ENCODE measurements around the gene NOS1.

Gene NOS1

DNA sequence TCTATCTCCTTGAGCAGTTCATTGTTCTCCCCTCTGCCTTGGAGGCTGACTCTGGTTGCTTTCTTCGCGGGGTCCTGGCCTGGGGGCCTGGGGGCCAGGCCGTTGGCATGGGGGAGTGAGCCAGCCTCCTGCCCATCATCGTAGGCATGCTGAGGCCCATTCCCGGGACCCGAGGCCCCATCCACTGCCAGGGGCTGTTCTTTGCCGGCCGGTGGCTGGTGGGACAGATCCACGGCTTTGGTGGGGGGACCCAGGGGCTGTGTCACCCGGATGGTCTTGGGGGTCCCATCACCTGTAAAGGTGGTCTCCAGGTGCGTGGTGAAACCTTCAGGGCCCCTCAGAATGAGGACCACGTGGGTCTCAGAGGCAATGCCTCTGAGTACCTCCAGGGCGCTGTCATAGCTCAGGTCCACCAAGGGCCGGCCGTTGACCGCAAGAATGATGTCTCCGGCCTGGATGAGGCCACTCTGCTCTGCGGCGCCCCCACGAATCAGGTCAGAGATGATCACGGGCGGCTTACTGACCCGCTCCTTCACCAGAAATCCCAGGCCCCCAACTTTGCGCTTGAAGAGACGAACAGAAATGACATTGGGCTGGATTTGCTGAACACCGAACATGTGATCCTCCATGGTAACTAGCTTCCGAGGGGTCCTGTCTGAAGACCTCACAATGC lies 30.8 kb downstream of the NOS1 start:
- DNase-seq (ENCODE audit: low read depth in 2 of 2): no peak

DNA sequence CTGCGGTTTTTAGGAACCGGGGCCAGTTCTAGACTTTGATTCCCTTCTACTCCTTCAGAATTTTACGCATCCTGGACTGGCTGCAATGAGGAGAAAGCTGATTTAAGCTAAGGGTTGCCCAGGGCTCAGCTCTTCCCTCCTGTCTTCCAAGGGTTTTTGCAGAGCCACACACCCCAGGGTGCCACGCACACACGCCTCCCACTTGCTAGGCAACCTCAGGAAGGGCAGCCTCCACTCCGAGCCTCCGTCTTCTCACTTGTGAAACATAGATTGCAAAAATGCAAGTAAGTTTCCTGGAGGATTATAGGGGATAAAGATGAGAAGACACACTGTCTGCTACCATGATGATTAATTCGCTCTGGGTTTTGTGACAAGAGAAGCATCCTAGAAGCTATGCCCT lies 31.7 kb downstream of the NOS1 start:
- DNase-seq (ENCODE audit: low read depth in 2 of 2): no peak

DNA sequence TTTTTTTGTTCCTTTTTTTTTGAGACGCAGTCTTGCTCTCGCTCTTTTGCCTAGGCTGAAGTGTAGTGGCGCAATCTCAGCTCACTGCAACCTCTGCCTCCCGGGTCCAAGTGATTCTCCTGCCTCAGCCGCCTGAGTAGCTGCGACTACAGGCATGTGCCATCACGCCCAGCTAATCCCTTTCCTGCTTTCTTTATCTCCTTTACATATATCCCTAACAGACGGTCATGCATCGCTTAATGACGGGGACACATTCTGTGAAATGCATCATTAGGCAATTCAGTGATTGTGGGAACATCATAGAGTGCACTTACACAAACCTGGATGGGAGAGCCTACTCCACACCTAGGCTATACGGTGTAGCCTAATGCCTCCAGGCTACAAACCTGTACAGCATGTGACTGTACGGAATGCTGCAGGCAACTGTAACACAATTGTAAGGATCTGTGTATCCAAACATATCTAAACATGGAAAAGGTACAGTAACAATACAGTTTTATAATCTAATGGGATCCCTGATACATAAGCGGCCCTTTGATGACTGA lies 32.8 kb downstream of the NOS1 start:
- no peak for DNase-seq (ENCODE audit: low read depth in 2 of 2)

DNA sequence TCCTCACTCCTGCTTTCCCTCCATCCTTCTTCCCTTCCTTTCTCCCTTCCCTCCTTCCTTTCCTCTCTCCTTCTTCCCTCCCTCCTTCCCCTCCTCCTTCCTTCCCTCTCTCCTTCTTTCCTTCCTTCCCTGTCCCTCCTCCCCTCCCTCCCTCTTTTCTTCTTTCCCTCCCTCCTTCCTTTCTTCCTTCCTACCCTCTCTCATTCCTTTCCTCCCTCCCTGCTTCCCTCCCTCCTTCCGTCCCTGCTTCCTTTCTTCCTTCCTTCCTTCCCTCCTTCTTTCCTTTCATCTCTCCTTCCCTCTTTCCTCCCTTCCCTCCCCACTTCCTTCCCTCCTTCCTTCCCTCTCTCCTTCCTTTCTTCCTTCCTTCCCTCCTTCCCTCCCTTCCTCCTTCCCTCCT lies 39.0 kb downstream of the NOS1 start:
- no peak for DNase-seq (ENCODE audit: low read depth in 2 of 2)

DNA sequence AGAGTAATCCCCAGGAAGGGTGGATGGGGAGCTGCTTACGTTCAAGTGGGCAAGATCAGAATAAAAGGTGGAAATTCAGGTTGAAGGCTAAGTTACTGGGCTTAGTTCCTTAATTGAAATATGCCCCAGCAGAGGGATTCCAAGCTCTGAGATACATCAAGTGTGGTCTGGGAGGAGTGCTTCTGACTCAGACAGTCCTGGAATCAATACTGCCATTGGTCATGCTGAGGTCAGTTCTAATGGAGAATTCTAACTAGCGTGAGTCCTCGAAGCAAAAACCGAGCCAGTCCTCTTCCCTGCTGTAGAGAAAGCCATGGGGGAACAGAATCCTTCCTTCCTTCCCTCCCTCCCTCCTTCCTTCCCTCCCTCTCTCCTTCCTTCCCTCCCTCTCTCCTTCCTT lies 39.9 kb downstream of the NOS1 start:
- no peak for DNase-seq (ENCODE audit: low read depth in 2 of 2)

DNA sequence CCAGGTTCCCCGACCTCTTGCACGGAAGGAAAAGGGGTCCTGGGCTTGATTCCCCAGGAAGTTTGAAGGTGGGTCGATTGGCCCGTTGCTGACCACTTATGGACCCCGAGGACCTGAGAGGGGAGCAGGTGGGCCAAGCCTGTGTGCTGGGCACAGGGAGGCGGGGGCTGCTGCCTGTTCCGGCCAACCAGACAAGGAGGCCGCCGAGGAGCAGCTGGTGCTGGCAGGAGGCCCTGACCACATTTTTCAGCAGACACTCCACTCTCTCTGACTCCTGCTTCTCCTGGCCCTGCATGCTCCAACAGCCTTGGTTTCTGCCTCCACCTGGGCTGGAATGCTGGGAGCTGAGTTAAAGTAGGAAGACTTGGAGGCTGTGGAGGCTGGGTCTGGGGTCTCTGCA lies 42.8 kb downstream of the NOS1 start:
- DNase-seq (ENCODE audit: low read depth in 2 of 2): no peak

DNA sequence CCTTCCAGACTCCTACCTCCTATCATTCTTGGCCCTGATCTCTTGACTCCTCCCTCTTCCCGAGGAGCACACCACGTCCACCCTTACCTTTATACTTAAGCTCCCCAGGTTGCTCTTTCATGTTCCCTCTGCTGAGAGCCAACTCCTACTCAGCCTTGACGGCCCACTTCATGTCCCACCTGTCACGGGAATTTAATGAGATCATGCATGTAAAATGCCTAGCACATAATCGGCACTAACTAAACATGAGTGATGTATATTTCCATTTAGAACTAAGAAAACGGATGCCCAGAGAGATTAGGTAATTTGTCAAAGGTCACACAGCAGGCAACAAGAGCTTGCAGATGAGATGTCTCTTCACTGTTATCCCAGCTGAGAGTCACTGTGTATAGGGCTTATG lies 45.1 kb downstream of the NOS1 start:
- no peak for DNase-seq (ENCODE audit: low read depth in 2 of 2)

DNA sequence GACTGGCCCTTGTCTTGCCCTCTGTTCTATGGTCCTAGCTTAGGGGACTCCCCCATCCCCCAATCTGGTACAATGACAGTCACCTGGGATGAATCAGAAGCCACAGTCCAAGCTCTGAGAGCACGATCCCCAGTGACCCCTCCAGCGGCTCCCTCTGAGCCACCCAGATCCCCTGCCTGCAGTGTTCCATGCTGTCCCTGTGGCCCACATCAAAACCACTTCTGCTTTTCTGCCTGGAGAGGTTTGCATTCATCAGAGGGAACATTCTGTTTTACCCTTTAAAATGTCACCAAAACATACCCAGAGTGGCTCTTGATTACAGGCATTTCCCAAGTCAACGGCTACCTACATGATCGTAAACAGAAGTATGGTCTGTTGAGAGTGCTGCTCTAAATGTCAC lies 47.5 kb downstream of the NOS1 start:
- DNase-seq (ENCODE audit: low read depth in 2 of 2): no peak

DNA sequence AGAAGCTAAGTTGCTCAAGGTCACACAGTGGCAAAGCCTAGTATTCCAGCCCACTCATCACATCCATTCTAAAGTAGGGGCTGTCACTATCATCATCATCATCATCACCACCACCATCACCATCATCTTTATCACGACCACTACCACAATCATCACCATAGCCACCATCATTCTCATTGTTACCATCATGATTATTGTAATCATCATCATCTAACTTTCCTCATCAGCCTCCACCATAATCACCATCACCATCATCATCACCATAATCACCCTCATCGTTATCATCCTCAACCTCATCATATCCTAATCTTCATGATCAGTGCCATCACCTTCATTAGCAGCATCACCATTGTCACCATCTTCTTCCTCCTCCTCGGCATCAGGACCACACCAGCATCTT lies 48.7 kb downstream of the NOS1 start:
- no peak for DNase-seq (ENCODE audit: low read depth in 2 of 2)

DNA sequence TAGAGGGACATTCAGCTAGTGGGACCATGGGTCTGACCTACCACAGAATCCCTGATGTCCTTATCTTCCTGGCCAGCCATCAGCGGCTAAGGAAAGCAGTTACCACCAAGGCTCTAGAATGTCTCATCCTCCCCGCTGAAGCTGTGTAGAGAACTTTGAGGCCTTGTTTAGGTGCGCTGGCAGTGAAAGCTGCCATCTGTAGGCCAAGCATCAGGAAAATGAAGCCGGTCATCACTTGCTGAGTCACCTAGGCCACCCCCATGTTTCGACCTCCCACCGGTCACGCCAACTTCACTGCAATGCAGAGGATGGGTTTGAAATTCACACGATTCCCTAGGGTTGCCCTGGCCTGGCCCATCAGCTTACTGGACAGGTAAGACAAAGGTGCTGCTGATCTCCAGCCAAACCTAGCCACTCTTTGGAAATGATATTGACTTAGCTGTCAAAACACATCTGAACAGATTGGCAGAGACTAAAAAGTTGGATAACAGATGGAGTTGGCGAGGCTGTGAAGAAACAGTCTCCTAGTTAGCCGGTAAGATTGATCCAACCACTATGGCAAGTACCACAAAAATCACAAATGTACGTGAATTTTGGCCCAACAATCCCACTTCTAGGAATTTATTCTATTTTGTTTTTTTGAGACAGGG lies 52.0 kb downstream of the NOS1 start:
- DNase-seq (ENCODE audit: low read depth in 2 of 2): no peak

DNA sequence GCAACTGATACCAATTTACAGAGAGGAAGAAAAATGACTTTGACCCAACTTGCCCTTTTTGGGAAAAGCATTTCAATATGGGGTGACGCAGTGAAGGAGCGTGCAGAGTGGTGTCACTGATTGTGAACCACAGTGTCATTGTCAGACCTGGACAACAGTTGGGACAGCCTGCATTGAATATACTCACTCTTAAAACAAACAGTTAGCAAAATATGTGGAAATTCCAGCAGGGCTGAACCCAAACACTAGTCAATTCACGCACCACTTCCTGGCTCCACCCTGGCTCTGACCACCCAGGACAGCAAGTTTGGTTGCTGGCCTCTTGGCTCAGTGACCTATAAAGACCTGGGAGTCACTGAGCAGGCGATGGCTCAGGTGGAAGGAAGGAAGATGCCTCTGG lies 61.3 kb downstream of the NOS1 start:
- no peak for DNase-seq (ENCODE audit: low read depth in 2 of 2)

DNA sequence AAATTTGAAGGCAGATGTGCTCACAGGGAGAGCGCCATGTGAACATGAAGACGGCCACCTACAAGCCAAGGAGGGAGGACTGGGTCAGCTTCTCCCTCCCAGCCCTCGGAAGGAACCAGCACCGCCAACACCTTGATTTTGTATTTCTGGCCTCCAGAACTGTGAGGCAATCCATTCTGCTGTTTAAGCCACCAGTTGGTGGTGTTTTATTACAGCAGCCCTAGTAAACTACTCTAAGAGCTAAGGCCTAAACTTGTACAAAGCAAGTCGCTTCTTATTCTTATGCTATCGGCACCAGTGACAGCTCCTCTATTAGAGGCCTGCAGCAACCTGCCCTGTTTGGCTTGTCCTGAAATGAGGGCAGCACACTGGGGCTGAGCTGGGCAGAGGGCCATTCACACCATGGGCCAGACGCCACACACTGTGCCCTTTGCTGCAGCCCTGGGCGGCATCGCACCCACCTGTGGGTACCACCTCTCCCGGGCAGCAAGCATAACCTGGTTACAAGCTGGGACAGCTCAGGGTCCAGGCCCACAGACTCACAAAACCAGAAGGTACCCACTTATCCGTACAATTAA lies 62.7 kb downstream of the NOS1 start:
- no peak for DNase-seq (ENCODE audit: low read depth in 2 of 2)

DNA sequence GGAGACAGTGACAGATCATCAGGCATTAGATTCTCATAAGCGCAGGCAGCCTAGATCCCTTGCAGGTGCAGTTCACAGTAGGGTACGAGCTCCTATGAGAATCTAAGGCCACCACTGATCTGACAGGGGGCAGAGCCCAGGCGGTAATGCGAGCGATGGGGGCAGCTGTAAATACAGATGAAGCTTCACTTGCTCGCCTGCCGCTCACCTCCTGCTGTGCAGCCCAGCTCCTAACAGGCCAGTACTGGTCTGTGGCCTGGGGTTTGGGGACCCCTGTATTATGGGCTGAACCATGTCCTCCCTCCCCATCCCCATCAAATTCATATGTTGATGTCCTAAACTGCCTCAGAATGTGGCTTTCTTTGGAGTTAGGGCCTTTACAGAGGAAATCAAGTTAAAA lies 63.2 kb downstream of the NOS1 start:
- no peak for DNase-seq (ENCODE audit: low read depth in 2 of 2)

DNA sequence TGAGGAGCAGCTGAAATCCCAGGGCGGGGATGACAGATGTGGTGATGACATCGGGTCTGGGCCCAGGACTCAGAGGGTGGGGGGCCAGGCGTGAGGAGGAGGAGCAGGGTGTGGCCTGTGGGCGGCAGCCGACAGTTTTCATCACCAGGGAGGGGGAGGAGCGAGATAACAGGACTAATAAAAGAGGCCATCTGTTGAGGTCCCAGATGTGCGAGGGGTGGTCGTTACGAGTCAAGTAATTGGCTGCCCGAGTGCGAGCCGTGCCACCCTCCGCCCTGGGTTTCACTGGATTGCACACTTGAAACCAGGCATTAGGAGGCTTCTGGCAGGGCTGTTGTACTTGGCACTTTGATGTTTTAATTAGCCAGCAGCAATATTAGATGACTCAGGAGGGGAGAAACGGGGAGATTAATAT lies 67.2 kb downstream of the NOS1 start:
- no peak for DNase-seq (ENCODE audit: low read depth in 2 of 2)

DNA sequence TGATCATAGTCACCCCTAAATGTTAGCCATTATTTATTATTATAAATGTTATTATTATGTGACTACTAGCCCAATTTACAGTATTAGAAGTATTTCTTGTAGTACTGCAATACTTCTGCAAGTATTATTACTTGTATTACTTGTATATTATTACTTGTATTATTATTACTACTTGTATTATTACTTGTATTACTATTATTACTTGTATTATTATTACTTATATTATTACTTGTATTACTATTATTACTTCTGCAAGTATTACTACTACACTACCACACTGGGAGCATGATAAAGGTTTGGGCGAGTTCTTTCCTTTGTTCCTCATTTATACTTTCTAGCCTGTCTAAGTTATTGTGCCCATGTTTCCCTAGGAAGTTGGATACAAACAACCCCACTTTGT lies 67.9 kb downstream of the NOS1 start:
- no peak for DNase-seq (ENCODE audit: low read depth in 2 of 2)

DNA sequence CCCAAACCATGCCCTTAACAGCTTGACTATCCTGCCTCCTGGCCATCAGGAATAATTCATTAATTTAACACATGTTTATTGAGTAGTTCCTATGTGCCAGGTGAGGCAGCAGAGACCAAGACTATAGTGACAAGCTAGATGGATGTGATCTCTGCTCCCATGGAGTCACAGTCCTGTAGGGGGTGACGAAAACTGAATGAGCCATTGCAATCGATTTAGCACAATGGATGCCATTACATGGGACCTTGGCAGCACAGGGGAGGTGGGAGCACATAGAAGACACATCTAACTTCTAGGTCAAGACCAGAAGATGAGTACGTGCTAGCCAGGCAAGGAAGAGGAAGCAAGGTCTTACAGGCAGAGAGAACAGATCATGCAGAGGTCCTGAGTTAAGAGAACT lies 68.7 kb downstream of the NOS1 start:
- no peak for DNase-seq (ENCODE audit: low read depth in 2 of 2)

DNA sequence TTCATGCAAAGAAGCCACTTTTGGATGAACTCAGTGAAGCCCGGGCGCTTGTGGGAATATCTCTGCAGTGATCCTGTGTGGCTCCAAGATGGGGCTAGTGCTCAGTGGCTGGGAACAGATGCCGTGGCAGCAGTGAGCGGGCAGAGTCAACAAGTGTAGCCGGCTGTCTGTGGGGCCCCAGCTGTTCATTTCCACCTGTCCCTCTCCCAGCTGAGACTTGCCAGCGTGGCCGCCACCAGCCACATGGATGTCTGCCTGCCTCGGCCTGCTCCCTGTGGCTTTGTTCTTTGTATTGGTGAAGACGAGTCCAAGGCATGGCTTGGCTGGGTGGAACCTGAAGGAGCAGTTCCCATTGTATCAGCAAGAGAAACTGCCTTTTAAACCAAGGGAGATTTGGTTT lies 77.3 kb downstream of the NOS1 start:
- no peak for DNase-seq (ENCODE audit: low read depth in 2 of 2)

DNA sequence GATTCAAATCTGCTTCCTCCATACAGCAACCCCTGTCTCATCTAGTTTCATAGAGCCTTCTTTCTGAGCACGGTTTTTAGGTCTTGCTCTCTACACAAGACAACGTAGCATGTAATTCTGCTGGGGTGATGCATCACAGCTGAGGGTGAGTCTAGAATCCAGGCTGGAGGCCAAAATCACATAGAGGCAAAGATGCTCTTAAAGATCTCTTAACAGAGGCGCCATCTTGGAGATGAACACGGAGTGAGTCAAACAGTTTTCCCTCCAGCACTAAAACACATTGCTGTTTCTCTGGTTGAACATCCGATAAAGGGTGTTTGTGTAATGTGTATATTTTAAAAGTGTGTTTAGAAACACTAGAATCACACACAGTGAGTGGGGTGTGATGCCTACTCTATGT lies 78.9 kb downstream of the NOS1 start:
- no peak for DNase-seq (ENCODE audit: low read depth in 2 of 2)

DNA sequence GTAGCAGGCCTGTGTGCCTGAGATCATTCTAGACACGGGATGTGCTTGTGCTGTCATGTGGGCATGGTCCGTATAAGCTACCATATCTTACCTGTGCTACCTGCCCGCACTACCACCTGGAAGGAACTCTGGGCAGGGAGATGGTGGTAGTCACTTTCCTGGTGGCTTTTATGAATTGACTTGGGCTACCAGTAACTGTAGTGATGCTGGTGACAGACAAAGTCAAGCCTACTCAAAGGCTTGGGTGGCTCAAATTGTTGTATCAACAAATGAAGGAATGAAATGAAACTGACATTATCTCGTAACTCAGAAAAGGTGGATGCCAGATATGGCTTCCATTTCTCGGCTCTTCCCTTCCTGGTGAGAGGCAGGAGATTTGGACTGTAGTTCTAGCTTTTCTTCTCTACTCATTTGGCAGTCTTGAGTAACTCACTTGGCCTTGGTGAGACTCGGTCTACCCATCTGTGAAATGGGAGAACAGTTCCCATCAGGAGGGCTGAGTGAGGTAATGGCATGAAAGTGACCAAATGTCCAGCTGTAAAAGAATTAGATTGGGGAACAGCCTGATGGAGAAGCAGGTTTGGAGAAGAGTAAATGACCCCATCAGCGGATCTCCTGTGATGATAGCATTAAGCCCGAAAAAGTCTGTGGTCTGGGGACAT lies 81.3 kb downstream of the NOS1 start:
- no peak for DNase-seq (ENCODE audit: low read depth in 2 of 2)

DNA sequence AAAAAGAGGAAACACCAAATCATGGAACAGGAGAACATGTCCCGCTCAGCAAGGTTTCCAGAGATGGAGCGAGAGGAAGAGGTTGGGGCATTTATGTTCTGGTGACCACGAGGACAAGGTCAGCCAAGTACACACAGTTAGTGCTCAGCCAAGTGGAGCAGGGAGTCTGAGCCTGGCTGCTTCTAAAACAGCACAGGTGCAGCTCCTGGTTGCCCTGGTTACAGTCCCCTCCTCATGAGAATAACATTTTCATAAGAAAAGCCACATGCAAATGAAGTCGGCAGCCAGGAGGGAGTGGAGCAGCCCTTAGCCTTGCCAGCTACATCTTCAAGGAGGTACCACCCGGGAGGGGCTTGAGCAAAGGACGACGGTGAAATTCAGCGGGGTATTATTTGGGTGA lies 81.8 kb downstream of the NOS1 start:
- DNase-seq (ENCODE audit: low read depth in 2 of 2): no peak

DNA sequence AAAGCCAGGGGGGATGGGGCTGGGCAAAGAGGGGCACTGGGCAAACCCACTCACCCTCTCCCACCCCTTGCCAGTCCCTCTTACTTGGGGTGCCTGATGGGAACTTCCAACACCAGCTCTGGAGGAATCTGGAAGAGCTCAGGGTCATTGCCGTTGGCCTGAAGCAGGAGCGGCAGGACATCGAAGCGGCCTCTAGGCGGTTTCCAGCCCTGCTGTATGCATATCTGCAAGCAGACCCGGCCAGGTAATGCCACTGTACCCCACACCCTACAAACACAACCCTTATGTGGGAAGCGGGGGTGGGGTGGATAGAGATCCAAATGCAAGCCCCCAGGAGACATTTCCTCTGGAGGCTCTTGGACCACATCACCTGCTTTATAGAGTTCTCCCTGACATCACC lies 83.6 kb downstream of the NOS1 start:
- no peak for DNase-seq (ENCODE audit: low read depth in 2 of 2)

DNA sequence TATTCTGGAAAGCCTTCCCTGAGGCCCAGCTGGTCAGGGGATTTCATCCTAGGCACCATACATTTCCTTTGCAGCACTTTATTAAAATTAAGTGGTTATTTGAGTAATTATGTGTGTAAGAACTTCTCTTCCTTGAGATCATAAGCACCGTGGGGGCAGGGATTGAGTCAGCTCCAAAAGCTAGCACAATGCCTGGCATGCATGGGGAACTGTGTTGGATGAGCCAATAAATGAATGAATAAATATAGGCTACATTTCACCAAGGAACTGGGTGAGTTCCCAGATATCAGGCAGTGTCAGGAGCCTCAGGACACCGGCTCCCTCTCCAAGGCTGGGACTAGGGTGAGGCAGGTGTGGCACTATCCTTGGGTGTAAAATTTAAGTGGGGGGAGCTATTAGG lies 88.3 kb downstream of the NOS1 start:
- DNase-seq (ENCODE audit: low read depth in 2 of 2): no peak

DNA sequence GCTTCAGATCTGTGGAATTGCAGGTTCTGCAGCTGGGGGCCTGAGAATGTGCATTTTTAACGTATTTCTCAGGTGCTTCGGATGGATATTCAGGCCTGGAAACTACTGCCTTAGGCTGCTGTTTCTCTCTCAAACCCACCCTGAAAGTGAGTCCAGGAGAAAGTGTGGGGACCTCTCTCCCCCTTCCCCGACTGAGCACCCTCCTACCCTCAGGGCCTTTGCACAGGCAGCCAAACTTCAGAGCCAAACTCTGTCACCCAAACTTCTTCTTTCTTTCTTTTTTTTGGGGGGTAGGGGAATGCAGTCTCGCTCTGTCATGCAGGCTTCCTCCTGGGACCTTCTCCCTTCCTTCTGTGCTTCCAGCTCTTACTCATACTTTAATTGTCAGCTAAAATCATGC lies 88.7 kb downstream of the NOS1 start:
- no peak for DNase-seq (ENCODE audit: low read depth in 2 of 2)

Data from fibroblast of skin of left biceps (primary cell).